Neural cell (in vitro differentiated cells): ENCODE results near the gene HELZ2. TPM values are rescaled to one million over a fixed set of nuclear protein-coding genes. Genes with fewer than 3 reads are reported as not detected.

Experiments used
- H2AFZ ChIP-seq: fragments of 200-600, 300-800 bp; sonication (generic), shearing (Covaris generic); 2 replicates; pipeline ENCODE4 v1.6.0; 2014; ENCODE audit warnings: low read depth, mild to moderate bottlenecking, antibody characterized with exemption, low read length, moderate library complexity
- H3F3A ChIP-seq: fragments of 200-600 bp; shearing (Covaris generic); 2 replicates; pipeline ENCODE4 v1.6.1; 2016; ENCODE audit warnings: mild to moderate bottlenecking, moderate library complexity, mixed read lengths, antibody characterized with exemption, low read length; ENCODE audit not compliant: insufficient read depth, poor library complexity, severe bottlenecking
- H3K27ac ChIP-seq: fragments of 200-600, 300-800 bp; sonication (generic), shearing (Covaris generic); 2 replicates; pipeline ENCODE4 v1.5.1; 2014; ENCODE audit warnings: mild to moderate bottlenecking, low read length, moderate library complexity
- H3K27me3 ChIP-seq: fragments of 300-800, 200-600 bp; sonication (generic), shearing (Covaris generic); 2 replicates; pipeline ENCODE4 v1.6.0; 2014; ENCODE audit warnings: mild to moderate bottlenecking, low read depth, low read length, moderate library complexity; ENCODE audit not compliant: insufficient read depth
- H3K36me3 ChIP-seq: fragments of 300-800, 200-600 bp; sonication (generic), shearing (Covaris generic); 2 replicates; pipeline ENCODE4 v1.5.1; 2014; ENCODE audit warnings: mild to moderate bottlenecking, antibody characterized with exemption, low read length, moderate library complexity; ENCODE audit not compliant: insufficient read depth
- H3K4me2 ChIP-seq: fragments of 300-800, 200-600 bp; sonication (generic), shearing (Covaris generic); 2 replicates; pipeline ENCODE4 v1.6.0; 2014; ENCODE audit warnings: mild to moderate bottlenecking, low read length
- H3K4me3 ChIP-seq: fragments of 300-800, 200-600 bp; sonication (generic), shearing (Covaris generic); 2 replicates; pipeline ENCODE4 v1.5.1; 2014; ENCODE audit warnings: mild to moderate bottlenecking, low read length, moderate library complexity
- H3K79me2 ChIP-seq: fragments of 200-600 bp; shearing (Covaris generic); replicated peaks from 2 replicates; pipeline ENCODE4 v1.6.0; 2014; ENCODE audit warnings: mild to moderate bottlenecking, low read length, moderate library complexity; ENCODE audit not compliant: insufficient read depth
- H3K9ac ChIP-seq: fragments of 300-800, 200-600 bp; sonication (generic), shearing (Covaris generic); 2 replicates; pipeline ENCODE4 v1.6.1; 2016; ENCODE audit warnings: mild to moderate bottlenecking, low read length, mixed read lengths
- H3K9me2 ChIP-seq: fragments of 200-600 bp; shearing (Covaris generic); 2 replicates; pipeline ENCODE4 v1.6.1; 2016; ENCODE audit warnings: mild to moderate bottlenecking, low read length, mixed read lengths; ENCODE audit not compliant: insufficient read depth
- H3K9me3 ChIP-seq: fragments of 200-600, 300-800 bp; sonication (generic), shearing (Covaris generic); 2 replicates; pipeline ENCODE4 v1.6.1; 2016; ENCODE audit warnings: mild to moderate bottlenecking, mixed run types, low read length, moderate library complexity, mixed read lengths
- H4K20me1 ChIP-seq: fragments of 200-600 bp; shearing (Covaris generic); 2 replicates; pipeline ENCODE4 v1.6.1; 2016; ENCODE audit warnings: mild to moderate bottlenecking, mixed run types; ENCODE audit not compliant: insufficient read depth
- EP300 ChIP-seq: fragments of 450-650 bp; conservative IDR thresholded peaks from 2 replicates; pipeline ENCODE4 v1.6.1; 2014; ENCODE audit warnings: antibody characterized with exemption, mild to moderate bottlenecking, moderate library complexity; ENCODE audit not compliant: poor library complexity, severe bottlenecking
- EZH2 ChIP-seq: fragments of 200-600, 300-800 bp; shearing (Covaris generic), sonication (generic); IDR thresholded peaks from 2 replicates; pipeline ENCODE4 v1.6.1; 2014; ENCODE audit warnings: antibody characterized with exemption, low read length, borderline replicate concordance, mild to moderate bottlenecking; ENCODE audit not compliant: insufficient read depth, poor library complexity, severe bottlenecking
- RAD21 ChIP-seq: fragments of 450-650 bp; conservative IDR thresholded peaks from 2 replicates; pipeline ENCODE4 v1.6.1; 2014; ENCODE audit warnings: antibody characterized with exemption, mild to moderate bottlenecking, moderate library complexity
- REST ChIP-seq: IDR thresholded peaks from 2 replicates; pipeline ENCODE4 v1.6.1; 2012; ENCODE audit warnings: borderline replicate concordance
- SMC3 ChIP-seq: fragments of 450-650 bp; conservative IDR thresholded peaks from 2 replicates; pipeline ENCODE4 v1.6.1; 2014; ENCODE audit warnings: antibody characterized with exemption, mild to moderate bottlenecking, moderate library complexity; ENCODE audit not compliant: poor library complexity
- TAF1 ChIP-seq: IDR thresholded peaks from 2 replicates; pipeline ENCODE4 v1.6.1; 2012; ENCODE audit warnings: low read depth
- polyA plus RNA-seq: library from polyadenylated mRNA; depleted of rRNA; stranded (reverse); fragments of >200 nt; gene quantifications from 2 replicates; pipeline ENCODE4 v1.2.3, GENCODE V29; 2014
- TF ChIP-seq, protein P1 (sequence below): fragments of 450-650 bp; IDR thresholded peaks from 2 replicates; pipeline ENCODE4 v1.5.1; 2014; ENCODE audit warnings: antibody characterized with exemption, mild to moderate bottlenecking, moderate library complexity; ENCODE audit not compliant: poor library complexity, severe bottlenecking

HELZ2 gene
- polyA plus RNA-seq, 1 donor from 2014 or later, result 1.3 TPM

DNA sequence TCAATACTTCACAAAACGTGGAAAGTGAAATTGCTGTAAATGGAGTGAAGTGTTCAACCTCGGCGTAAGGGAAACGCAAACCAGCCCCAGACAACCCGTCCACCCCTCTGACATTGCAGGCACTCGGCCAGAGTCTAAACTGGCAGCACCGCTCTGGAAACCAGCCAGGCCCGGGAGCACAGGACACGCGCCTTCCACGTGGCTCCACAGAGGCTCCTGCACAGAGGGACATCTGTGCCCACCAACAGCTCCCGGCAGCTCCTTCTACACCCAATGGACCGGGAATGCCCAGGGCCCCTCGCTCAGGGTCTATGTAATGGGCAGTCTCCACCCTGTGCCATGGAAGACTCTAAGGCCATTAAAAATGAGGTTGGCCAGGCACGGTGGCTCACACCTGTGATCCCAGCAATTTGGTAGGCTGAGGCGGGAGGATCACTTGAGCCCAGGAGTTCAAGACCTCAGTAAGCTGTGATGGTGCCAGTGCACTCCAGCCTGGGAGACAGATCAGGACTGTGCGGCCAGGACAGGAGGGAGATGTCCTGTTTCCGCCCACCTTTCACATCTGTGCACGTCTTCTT is 3.4 kb upstream of the HELZ2 start:
- no peaks in the 10 kb centered on the region for H3K9me3 ChIP-seq
- no peaks in the 10 kb centered on the region for H3K9me2 ChIP-seq
- no peaks in the 10 kb centered on the region for H4K20me1 ChIP-seq
- no peak overlapping the region for H3K27ac ChIP-seq
- H3K4me3 ChIP-seq, result no peak overlapping the region
- H3K9ac ChIP-seq, result no peak overlapping the region
- H3K79me2 ChIP-seq, result no peaks in the 10 kb centered on the region
- no peaks in the 10 kb centered on the region for H3F3A ChIP-seq
- no peaks in the 10 kb centered on the region for H3K27me3 ChIP-seq
- H3K36me3 ChIP-seq, result no peaks in the 10 kb centered on the region
- no peak overlapping the region for H3K4me2 ChIP-seq
- TF ChIP-seq REST (no peak), TAF1 (no peak), SMC3 (no peak), RAD21 (no peak), EP300 (no peak)
- TF ChIP-seq, protein P1, sequence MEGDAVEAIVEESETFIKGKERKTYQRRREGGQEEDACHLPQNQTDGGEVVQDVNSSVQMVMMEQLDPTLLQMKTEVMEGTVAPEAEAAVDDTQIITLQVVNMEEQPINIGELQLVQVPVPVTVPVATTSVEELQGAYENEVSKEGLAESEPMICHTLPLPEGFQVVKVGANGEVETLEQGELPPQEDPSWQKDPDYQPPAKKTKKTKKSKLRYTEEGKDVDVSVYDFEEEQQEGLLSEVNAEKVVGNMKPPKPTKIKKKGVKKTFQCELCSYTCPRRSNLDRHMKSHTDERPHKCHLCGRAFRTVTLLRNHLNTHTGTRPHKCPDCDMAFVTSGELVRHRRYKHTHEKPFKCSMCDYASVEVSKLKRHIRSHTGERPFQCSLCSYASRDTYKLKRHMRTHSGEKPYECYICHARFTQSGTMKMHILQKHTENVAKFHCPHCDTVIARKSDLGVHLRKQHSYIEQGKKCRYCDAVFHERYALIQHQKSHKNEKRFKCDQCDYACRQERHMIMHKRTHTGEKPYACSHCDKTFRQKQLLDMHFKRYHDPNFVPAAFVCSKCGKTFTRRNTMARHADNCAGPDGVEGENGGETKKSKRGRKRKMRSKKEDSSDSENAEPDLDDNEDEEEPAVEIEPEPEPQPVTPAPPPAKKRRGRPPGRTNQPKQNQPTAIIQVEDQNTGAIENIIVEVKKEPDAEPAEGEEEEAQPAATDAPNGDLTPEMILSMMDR, result no peak
- no peak overlapping the region for H2AFZ ChIP-seq

DNA sequence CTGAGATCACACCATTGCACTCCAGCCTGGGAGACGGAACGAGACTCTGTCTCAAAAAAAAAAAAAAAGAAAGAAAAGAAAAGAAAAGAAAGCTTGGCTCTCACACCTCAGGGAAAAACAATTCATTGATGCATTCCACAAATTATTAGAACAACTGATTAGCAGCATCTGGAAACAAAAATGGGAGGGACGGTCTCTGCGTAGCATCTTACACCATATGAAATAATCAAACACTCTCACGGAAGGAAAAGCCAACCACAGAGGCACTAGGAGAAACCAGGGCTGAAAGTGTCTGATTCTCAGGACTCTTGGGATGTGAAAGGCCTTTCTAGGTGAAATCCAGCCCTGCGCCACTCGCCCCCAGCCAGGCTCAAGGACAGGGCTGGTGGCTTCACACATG is 2.3 kb upstream of the HELZ2 start:
- H3K79me2 ChIP-seq, result no peaks in the 10 kb centered on the region
- no peak overlapping the region for H2AFZ ChIP-seq
- H3K36me3 ChIP-seq, result no peaks in the 10 kb centered on the region
- no peak overlapping the region for H3K27ac ChIP-seq
- no peaks in the 10 kb centered on the region for H3K9me3 ChIP-seq
- no peak overlapping the region for H3K9ac ChIP-seq
- no peaks in the 10 kb centered on the region for H3K27me3 ChIP-seq
- H3K4me3 ChIP-seq, result no peak overlapping the region
- no peaks in the 10 kb centered on the region for H4K20me1 ChIP-seq
- no peaks in the 10 kb centered on the region for H3K9me2 ChIP-seq
- no peak overlapping the region for H3K4me2 ChIP-seq
- no peaks in the 10 kb centered on the region for H3F3A ChIP-seq
- TF ChIP-seq SMC3, result no peak
- TF ChIP-seq RAD21, result no peak
- no peak for TF ChIP-seq EZH2
- TF ChIP-seq TAF1, result no peak
- TF ChIP-seq EP300, result no peak
- no peak for TF ChIP-seq REST
